ENCODE data around the gene MARCHF9.

MARCHF9 gene

GRCh38 chr12:57724936-57725740 lies 29.8 kb upstream of the MARCHF9 start:
- no peak for DNase-seq

DNA sequence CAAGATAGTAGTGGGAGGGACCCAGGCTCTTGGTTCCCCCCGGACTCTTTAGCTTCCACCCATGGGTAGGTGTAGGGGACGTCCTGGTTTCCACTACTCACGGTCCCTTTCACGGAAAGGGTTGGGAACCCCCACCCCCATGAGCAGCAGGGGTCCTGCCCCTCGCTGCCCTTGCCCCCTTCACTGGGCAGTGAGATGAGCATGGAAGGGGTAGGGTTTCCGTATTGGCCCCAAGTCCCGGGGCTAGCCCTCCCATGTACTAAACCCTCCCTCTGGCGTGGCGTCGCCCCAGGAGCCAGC lies 29.1 kb upstream of the MARCHF9 start:
- DNase-seq = no peak

- peak; percentile 40 for DNase-seq
Observed at GRCh38 chr12:57726151-57726883, 28.6 kb upstream of the MARCHF9 start.

DNA sequence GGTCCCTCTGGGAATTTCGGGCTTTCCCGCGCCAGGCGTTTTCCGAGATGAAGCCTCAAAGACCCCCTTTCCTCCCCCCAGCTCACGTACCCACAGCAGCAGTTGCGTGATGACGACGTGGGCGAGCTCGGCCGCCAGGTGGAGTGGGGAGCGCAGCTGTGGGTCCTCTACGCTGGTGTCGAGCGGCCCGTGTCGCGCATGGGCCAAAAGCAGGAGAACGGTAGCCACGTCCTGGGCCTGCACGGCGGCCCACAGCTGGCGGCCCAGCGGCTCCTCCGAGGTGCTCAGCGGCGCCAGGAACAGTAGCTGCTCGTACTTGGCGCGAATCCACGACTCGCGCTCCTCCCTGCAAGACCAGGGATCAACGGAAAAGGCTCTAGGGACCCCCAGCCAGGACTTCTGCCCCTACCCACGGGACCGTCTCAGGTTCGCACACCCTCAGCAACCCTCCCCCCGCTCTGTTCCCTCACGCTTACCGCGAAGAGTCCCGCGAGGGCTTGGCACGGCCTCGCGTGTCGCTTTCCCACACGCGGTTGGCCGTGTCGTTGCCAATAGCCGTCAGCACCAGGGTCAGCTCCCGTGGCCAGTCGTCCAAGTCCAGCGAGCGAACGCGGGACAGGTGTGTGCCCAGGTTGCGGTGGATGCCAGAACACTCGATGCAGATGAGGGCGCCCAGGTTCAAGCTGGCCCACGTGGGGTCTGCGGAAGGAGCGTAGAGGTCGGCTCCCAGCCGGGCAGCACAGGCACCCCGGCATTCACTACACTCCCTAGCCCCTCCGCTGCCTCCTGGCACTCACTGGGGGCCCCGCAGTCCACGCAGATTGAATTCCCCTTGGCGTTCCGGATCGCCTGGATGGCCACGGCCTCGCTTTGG lies 27.8 kb upstream of the MARCHF9 start:
- no peak for DNase-seq

DNA sequence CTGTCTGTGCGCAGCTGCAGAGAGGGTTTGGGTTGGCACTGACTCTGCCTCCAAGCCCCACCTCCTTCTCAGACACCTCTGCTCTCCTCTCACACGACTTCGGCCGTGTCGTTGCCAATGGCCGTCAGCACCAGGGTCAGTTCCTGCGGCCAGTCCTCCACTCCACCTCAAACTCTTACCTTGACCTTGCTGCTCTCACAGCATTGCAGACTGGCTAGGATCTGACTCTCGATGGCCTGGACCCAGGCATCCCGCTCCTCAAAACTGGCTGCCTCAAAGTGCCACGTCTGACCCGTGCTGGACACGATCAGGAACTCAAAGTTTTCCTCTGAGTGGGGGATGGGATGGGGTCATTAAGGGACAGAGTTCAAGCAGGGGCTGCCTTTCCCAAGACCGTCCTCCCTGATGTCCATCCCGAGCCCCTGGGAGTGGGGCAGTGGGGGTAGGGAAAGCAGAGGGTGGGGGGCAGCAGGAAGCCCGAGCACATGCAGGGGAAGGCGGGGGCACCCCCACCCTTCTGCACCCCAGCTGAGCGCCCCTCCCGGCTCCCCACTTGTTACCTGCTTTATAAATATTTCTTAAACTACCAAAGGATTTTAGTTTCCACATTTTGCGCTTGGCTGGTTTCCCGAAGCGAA lies 27.0 kb upstream of the MARCHF9 start:
- DNase-seq = no peak

- DNase-seq = no peak
Observed at GRCh38 chr12:57729321-57729844, 25.5 kb upstream of the MARCHF9 start.

DNA sequence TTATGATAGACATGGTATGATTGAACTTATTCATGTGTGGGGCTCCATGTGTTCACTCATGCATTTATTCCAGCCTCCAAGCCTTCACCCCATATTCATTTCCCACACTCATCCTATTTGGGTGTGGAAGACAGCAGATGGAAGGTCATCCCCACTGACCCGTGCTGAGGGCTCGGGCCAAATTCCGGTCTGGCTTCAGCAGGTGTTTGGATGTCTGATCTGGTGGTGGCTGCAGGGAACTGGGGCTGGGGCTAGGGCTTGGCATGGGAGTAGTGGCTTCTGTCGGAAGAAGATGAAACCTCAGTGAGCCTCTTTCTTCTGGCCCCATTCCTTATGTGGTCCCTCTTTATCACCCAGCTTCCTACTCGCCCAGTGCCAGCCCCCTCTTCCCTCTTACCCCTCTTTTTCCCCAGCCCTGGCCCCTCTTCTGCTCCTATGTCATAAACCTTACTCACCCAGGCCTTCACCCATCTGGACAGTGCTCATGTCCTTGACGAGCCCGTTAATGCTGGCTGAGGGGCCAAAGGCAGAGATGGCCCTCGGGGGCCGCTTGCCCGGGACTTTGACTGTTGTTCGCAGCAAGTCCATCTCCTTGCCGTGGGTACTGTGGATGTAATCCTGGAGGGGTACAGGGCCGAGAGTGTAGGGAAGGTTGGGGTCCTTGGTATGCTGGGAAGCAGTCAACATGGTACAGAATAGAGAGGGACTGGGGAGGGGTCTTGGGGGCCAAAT lies 24.4 kb upstream of the MARCHF9 start:
- DNase-seq = no peak

GRCh38 chr12:57731411-57732080 lies 23.4 kb upstream of the MARCHF9 start:
- DNase-seq = no peak

DNA sequence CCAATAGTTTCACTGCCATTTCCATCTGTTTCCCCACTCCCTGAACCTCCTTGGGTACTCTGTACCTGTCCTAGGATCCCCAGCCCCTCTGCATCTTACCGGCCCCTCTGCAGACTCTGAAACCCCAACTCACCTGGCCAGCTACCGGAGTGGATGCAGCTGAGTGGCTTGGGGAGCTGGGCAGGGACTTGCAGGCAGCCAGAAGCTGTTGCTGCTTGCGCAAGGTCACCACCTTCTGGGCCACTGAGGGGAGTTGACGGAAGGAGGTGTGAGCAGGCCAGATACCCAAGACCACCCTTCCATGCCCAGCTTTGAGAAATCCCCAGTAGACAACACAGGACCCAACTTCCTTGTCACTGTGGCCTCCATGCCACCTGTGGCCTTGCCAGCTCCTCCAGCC lies 22.6 kb upstream of the MARCHF9 start:
- DNase-seq = no peak

- no peak for DNase-seq
Observed at GRCh38 chr12:57732726-57733593, 21.9 kb upstream of the MARCHF9 start.

GRCh38 chr12:57733928-57734327 lies 21.0 kb upstream of the MARCHF9 start:
- DNase-seq = no peak

GRCh38 chr12:57734591-57734990 lies 20.3 kb upstream of the MARCHF9 start:
- DNase-seq = no peak

GRCh38 chr12:57735198-57735855 lies 19.6 kb upstream of the MARCHF9 start:
- no peak for DNase-seq

DNA sequence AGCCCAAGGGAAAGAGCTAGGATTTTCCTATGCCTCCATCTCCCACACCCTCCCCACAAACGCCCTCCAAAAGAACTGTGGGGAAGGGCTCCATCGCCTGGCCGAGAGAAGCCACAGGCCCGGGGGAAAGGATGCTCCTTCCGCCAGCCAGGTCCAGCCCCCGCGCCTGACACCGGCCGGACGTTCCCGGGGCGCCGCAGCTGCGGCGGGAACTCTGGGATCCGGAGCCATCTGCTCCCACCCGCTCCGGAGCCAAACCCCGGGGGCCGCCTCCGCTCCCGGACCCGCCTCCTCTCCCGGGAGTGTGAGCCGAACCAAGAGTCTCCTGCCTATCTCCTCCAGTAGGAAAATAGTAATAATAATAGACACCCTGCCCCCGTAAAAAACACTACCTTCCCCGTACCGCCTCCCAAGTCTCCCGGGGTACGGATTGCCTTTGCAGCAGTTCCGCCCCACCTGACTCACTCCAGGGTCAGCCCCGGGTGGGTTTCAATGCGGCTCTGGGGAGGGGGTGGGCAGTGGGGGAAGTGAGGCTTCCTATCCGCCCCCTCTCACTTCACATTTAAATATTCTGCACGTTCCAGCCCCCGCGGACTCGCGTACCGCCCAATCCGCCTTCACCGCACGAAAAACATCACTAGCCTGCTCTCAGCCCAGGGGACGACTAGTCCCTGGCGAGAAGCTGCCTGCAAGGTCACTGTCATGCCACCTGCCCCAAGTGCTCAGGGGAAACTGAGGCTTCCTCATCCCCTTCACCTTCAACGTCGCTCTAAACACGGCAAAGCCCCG lies 18.8 kb upstream of the MARCHF9 start:
- no peak for DNase-seq

DNA sequence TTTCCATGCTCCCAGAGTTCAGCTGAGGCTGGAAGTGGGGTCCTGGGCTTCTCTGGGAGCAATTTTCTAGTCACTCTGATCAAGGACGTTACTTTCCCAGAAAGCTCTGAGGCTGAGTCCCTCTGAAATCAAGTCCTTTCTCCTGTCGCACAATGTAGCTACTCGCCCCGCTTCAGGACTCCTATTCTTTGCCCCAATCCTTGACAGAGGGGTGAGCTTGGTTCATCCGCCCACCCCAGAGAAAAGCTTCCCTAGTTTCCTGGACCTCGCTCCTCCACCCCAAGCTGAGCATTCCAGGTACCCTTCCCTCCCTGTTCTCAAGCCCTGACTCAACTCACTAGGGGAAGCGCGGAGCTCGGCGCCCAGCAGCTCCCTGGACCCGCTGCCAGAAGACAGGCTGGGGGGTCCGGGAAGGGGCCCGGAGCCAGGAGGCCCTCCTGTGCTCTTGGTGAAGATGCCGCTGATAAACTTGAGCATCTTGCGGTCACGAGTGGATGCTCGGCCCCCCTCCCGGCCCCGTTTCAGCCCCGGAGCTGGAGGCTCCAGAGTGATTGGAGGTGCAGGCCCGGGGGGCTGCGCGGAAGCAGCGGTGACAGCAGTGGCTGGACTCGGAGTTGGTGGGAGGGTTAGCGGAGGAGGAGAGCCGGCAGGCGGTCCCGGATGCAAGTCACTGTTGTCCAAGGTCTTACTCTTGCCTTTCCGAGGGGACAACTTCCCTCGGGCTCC lies 18.0 kb upstream of the MARCHF9 start:
- no peak for DNase-seq

DNA sequence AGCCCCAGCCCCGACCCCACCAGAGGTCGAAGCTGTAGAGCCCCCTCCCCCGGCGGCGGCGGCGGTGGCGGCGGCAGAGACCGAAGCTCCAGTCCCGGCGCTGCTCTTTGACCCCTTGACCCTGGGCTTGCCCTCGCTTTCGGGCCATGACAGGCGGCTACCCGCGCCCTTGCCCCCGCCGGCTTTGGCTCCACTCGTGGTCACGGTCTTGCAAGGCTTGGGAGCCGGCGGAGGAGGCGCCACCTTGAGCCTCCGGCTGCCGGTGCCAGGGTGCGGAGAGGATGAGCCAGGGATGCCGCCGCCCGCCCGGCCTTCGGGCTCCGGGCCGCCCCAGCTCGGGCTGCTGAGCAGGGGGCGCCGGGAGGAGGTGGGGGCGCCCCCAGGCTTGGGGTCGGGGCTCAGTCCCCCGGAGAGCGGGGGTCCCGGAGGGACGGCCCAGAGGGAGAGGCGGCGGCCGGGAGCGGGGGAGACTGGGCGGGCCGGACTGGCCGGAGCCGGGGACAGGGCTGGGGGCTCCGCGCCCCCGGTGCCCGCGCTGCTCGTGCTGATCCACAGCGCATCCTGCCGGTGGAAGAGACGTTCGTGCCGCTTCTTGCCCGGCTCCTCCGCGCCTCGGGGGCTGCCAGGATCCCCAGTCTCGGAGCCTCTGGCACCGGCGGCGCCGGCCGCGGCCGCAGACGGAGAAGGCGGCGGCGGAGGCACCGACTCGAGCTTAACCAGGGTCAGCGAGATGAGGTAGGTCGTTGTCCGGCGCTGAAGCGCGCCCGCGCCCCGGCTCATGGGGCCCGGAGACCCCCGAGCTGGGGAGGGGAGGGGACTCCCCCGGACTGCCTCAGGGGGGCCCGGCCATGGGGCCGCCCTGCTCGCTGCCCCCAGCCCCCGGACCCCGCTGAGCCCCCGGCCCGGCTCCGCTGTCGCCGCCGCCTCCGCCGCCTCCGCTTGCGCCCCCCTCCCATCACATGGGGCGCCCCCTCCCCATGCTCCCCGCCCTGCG lies 17.1 kb upstream of the MARCHF9 start:
- DNase-seq = no peak

- no peak for DNase-seq
Observed at GRCh38 chr12:57738661-57739237, 16.2 kb upstream of the MARCHF9 start, which contains the start of gene AGAP2. Gene AGAP2 (minus strand): TSS chr12:57738742. CDS start chr12:57738246, 496 bp downstream.
